D721Med (cell line): ENCODE measurements around the gene AK4.
"Not testable (repeated sequence)": the region's sequence is repeated elsewhere in the genome, so short reads cannot be mapped to it uniquely, and the experiment has no call there.

Source experiments
- DNase-seq: peaks from one replicate; pipeline ENCODE4 v3.0.0; 2011; ENCODE audit warnings: low spot score; ENCODE audit not compliant: insufficient read length
- FAIRE-seq: peaks from 2 replicates; lab custom pipeline; 2011; peaks lifted over from hg19 to GRCh38; lab: Jason Lieb, UNC
- TF ChIP-seq, protein P1 (sequence below): IDR thresholded peaks from 2 replicates; pipeline ENCODE4 v1.5.1; 2012; ENCODE audit warnings: mild to moderate bottlenecking, control low read depth; ENCODE audit not compliant: insufficient read depth; ENCODE audit errors: missing control alignments

AK4 gene

GRCh38 chr1:65148178-65148547, at the start of gene AK4:
Gene AK4, plus strand, starts transcription at chr1:65148203. Its CDS starts 205 bp downstream, at chr1:65148408.
- not testable (repeated sequence) for FAIRE-seq, DNase-seq

GRCh38 chr1:65103807-65104206, 44.2 kb upstream of the AK4 start:
- TF ChIP-seq, protein P1, sequence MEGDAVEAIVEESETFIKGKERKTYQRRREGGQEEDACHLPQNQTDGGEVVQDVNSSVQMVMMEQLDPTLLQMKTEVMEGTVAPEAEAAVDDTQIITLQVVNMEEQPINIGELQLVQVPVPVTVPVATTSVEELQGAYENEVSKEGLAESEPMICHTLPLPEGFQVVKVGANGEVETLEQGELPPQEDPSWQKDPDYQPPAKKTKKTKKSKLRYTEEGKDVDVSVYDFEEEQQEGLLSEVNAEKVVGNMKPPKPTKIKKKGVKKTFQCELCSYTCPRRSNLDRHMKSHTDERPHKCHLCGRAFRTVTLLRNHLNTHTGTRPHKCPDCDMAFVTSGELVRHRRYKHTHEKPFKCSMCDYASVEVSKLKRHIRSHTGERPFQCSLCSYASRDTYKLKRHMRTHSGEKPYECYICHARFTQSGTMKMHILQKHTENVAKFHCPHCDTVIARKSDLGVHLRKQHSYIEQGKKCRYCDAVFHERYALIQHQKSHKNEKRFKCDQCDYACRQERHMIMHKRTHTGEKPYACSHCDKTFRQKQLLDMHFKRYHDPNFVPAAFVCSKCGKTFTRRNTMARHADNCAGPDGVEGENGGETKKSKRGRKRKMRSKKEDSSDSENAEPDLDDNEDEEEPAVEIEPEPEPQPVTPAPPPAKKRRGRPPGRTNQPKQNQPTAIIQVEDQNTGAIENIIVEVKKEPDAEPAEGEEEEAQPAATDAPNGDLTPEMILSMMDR: no peak
- FAIRE-seq (no peak), DNase-seq (no peak)

GRCh38 chr1:65104854-65105534, 43.0 kb upstream of the AK4 start:
- no peak for DNase-seq
- no peak for FAIRE-seq
- TF ChIP-seq, protein P1: no peak

- FAIRE-seq (no peak), DNase-seq (no peak)
- TF ChIP-seq, protein P1: no peak
These were observed 42.4 kb upstream of the AK4 start for GRCh38 chr1:65105596-65105995.

DNA sequence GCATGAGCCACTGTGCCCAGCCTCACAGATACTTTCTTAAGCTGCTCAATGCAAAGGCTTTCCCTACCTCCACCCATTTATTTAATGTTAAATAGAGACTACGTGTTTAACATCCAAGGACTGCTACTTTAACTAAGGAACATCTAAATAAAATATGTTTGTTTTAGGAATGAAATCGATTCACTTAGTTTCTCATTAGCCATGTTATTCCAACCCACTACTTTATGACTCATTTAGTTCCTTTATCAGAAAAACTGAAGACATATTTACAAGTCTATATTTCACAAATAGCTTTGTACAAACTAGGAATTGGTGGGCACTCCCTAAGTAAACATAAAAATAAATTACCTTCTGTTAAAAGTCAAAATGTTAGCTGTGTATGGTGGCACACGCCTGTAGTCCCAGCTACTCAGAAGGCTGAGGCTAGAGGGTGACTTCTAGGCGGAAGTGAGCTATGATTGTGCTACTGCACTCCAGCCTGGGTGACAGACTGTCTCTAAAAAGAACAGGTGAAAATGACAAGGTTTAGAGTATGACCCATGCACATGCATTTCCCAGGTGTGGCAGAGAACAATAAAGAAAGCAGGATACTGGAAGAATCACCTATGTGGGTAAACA, 39.9 kb upstream of the AK4 start:
- TF ChIP-seq, protein P1: no peak
- DNase-seq (no peak), FAIRE-seq (no peak)

- DNase-seq: no peak
- FAIRE-seq: no peak
- TF ChIP-seq, protein P1: no peak
These were observed 38.5 kb upstream of the AK4 start for GRCh38 chr1:65109487-65109886.

DNA sequence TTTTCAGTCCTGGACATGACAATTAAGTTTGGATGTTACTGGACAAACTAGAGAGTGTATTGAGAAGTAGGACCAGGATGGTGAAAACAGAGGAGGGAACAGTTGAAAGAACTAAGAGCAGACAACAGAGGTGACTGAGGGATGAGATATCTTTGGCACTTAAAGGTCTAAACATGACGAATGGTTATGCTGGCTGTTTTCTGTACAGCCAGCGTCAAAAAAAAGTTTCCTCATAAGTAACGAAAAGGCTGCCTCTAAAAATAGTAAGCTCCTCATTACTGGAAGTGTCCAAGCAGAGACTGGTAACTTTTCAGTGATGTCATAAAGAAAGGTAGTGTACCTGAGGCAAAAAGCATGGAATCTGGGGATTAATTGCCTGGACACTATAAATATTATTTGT, 35.2 kb upstream of the AK4 start:
- FAIRE-seq (no peak), DNase-seq (no peak)
- TF ChIP-seq, protein P1: no peak
